Measurements from ENCODE around the gene GRIP2. TPM values are rescaled to one million over a fixed set of nuclear protein-coding genes. Genes with fewer than 3 reads are reported as not detected.

GRIP2 gene
- total RNA-seq, 8 experiments from 2014 or later: 3.1 to 25.1 (median 4.6) TPM

- Histone ChIP-seq H3K27ac (peak overlapping the region in 1 of 2 donors; percentile 41), H3K4me1 (replicated peaks in 1 of 2) (no peaks in the 10 kb centered on the region), H3K4me3 (no peak overlapping the region)
- in situ Hi-C loops (cut with MboI; ENCODE audit: low pct_unique_long_range_greater_than_20kb in 2 of 9, low sequenced_read_pairs in 9 of 9, unreplicated experiment in 9 of 9): loop anchor here in 1 of 9 experiments (25.0 kb wide), 1 partner anchor 432 kb away; no protein-coding TSS in a partner anchor
- peak in 6 of 8 experiments; percentile 16 to 86 (median 74) for ATAC-seq (replicated peaks in 6 of 8)
- WGBS, 10 experiments: 80 to 95% (median 85%) methylated on average over 1 to 4 of the region's 8 CpGs; no CpG with 5 or more reads in 6 of the 10 experiments
These were observed 59.7 kb downstream of the GRIP2 start for GRCh38 chr3:14480207-14481017.

GRCh38 chr3:14479591-14479990 is 60.6 kb downstream of the GRIP2 start:
- no peak overlapping the region for H3K27ac ChIP-seq
- H3K4me1 ChIP-seq (replicated peaks in 1 of 2): no peaks in the 10 kb centered on the region
- no peak overlapping the region for H3K4me3 ChIP-seq
- in situ Hi-C loops (cut with MboI; ENCODE audit: low pct_unique_long_range_greater_than_20kb in 2 of 9, low sequenced_read_pairs in 9 of 9, unreplicated experiment in 9 of 9): loop anchor here in 1 of 9 experiments (25.0 kb wide), 1 partner anchor 433 kb away; no protein-coding TSS in a partner anchor
- no peak for ATAC-seq (replicated peaks in 6 of 8)
- 53 to 100% (median 100%) methylated on average over 1 to 3 of the region's 6 CpGs; no CpG with 5 or more reads in 2 of the 10 experiments for WGBS, 10 experiments

- in situ Hi-C loops (cut with MboI; ENCODE audit: low pct_unique_long_range_greater_than_20kb in 2 of 9, low sequenced_read_pairs in 9 of 9, unreplicated experiment in 9 of 9): loop anchor here in 1 of 9 experiments (25.0 kb wide), 1 partner anchor 433 kb away; no protein-coding TSS in a partner anchor
- WGBS, 10 experiments: 91 to 100% (median 100%) methylated on average over 1 to 4 of the region's 8 CpGs; no CpG with 5 or more reads in 5 of the 10 experiments
- ATAC-seq (replicated peaks in 6 of 8): no peak
- H3K4me3 ChIP-seq: no peak overlapping the region
- no peaks in the 10 kb centered on the region for H3K4me1 ChIP-seq (replicated peaks in 1 of 2)
- H3K27ac ChIP-seq: no peak overlapping the region
These were observed 61.1 kb downstream of the GRIP2 start for GRCh38 chr3:14478956-14479550.

- in situ Hi-C loops (cut with MboI; ENCODE audit: low pct_unique_long_range_greater_than_20kb in 2 of 9, low sequenced_read_pairs in 9 of 9, unreplicated experiment in 9 of 9): loop anchor here in 1 of 9 experiments (25.0 kb wide), 1 partner anchor 435 kb away; no protein-coding TSS in a partner anchor
- H3K4me3 ChIP-seq: no peak overlapping the region
- H3K4me1 ChIP-seq (replicated peaks in 1 of 2): no peaks in the 10 kb centered on the region
- no peak for ATAC-seq (replicated peaks in 6 of 8)
- 80 to 100% (median 83%) methylated on average over 1 to 3 of the region's 11 CpGs; no CpG with 5 or more reads in 5 of the 10 experiments for WGBS, 10 experiments
- H3K27ac ChIP-seq: no peak overlapping the region
These were observed 62.7 kb downstream of the GRIP2 start for GRCh38 chr3:14477311-14477935.

- ATAC-seq (replicated peaks in 6 of 8): no peak
- Histone ChIP-seq H3K4me1 (replicated peaks in 1 of 2) (no peaks in the 10 kb centered on the region), H3K27ac (no peak overlapping the region), H3K4me3 (no peak overlapping the region)
- WGBS, 10 experiments: 80 to 100% (median 96%) methylated on average over 1 to 10 of the region's 13 CpGs; no CpG with 5 or more reads in 3 of the 10 experiments
- in situ Hi-C loops (cut with MboI; ENCODE audit: low pct_unique_long_range_greater_than_20kb in 2 of 9, low sequenced_read_pairs in 9 of 9, unreplicated experiment in 9 of 9): loop anchor here in 1 of 9 experiments (25.0 kb wide), 1 partner anchor 436 kb away; no protein-coding TSS in a partner anchor
These were observed 63.4 kb downstream of the GRIP2 start for GRCh38 chr3:14476583-14477265.

GRCh38 chr3:14475621-14476020 is 64.5 kb downstream of the GRIP2 start:
- in situ Hi-C loops (cut with MboI; ENCODE audit: low pct_unique_long_range_greater_than_20kb in 2 of 9, low sequenced_read_pairs in 9 of 9, unreplicated experiment in 9 of 9): loop anchor here in 1 of 9 experiments (25.0 kb wide), 1 partner anchor 437 kb away; no protein-coding TSS in a partner anchor
- no peak for ATAC-seq (replicated peaks in 6 of 8)
- no peak overlapping the region for H3K4me3 ChIP-seq
- H3K27ac ChIP-seq: no peak overlapping the region
- WGBS, 10 experiments: 20 to 83% (median 52%) methylated on average over 1 to 7 of the region's 7 CpGs
- H3K4me1 ChIP-seq (replicated peaks in 1 of 2): no peaks in the 10 kb centered on the region

- H3K4me3 ChIP-seq: no peak overlapping the region
- no peak overlapping the region for H3K27ac ChIP-seq
- in situ Hi-C loops (cut with MboI; ENCODE audit: low pct_unique_long_range_greater_than_20kb in 2 of 9, low sequenced_read_pairs in 9 of 9, unreplicated experiment in 9 of 9): loop anchor here in 4 of 9 experiments (25.0 kb wide), 3 partner anchors 212 to 587 kb away; partner anchors contain the start of gene WNT7A (in 1 of the 4)
- WGBS, 10 experiments: 83 to 100% (median 95%) methylated on average over 1 to 7 of the region's 13 CpGs; no CpG with 5 or more reads in 5 of the 10 experiments
- no peak for ATAC-seq (replicated peaks in 6 of 8)
- H3K4me1 ChIP-seq (replicated peaks in 1 of 2): no peaks in the 10 kb centered on the region
These were observed 65.6 kb downstream of the GRIP2 start for GRCh38 chr3:14474363-14475081.

GRCh38 chr3:14473411-14473891 is 66.7 kb downstream of the GRIP2 start:
- in situ Hi-C loops (cut with MboI; ENCODE audit: low pct_unique_long_range_greater_than_20kb in 2 of 9, low sequenced_read_pairs in 9 of 9, unreplicated experiment in 9 of 9): loop anchor here in 3 of 9 experiments (25.0 kb wide), 2 partner anchors 211 to 586 kb away; partner anchors contain the start of gene WNT7A (in 1 of the 3)
- no peaks in the 10 kb centered on the region for H3K4me1 ChIP-seq (replicated peaks in 1 of 2)
- H3K4me3 ChIP-seq: no peak overlapping the region
- 72 to 100% (median 86%) methylated on average over 1 to 6 of the region's 7 CpGs; no CpG with 5 or more reads in 2 of the 10 experiments for WGBS, 10 experiments
- no peak for ATAC-seq (replicated peaks in 6 of 8)
- H3K27ac ChIP-seq: no peak overlapping the region

- Histone ChIP-seq H3K4me1 (replicated peaks in 1 of 2) (no peaks in the 10 kb centered on the region), H3K4me3 (no peak overlapping the region), H3K27ac (no peak overlapping the region)
- peak; percentile 70 to 96 (median 78) for ATAC-seq (replicated peaks in 6 of 8)
- WGBS, 10 experiments: 20 to 89% (median 62%) methylated on average over 1 to 10 of the region's 22 CpGs; no CpG with 5 or more reads in 3 of the 10 experiments
- in situ Hi-C loops (cut with MboI; ENCODE audit: low pct_unique_long_range_greater_than_20kb in 2 of 9, low sequenced_read_pairs in 9 of 9, unreplicated experiment in 9 of 9): loop anchor here in 3 of 9 experiments (25.0 kb wide), 2 partner anchors 210 to 585 kb away; partner anchors contain the start of gene WNT7A (in 1 of the 3)
These were observed 67.4 kb downstream of the GRIP2 start for GRCh38 chr3:14472471-14473351.

- Histone ChIP-seq H3K27ac (no peak overlapping the region), H3K4me3 (no peak overlapping the region), H3K4me1 (replicated peaks in 1 of 2) (no peaks in the 10 kb centered on the region)
- in situ Hi-C loops (cut with MboI; ENCODE audit: low pct_unique_long_range_greater_than_20kb in 2 of 9, low sequenced_read_pairs in 9 of 9, unreplicated experiment in 9 of 9): loop anchor here in 3 of 9 experiments (25.0 kb wide), 2 partner anchors 209 to 584 kb away; partner anchors contain the start of gene WNT7A (in 1 of the 3)
- ATAC-seq (replicated peaks in 6 of 8): peak in 4 of 8 experiments; percentile 9 to 82 (median 42)
- 60 to 97% (median 82%) methylated on average over 1 to 5 of the region's 10 CpGs; no CpG with 5 or more reads in 4 of the 10 experiments for WGBS, 10 experiments
These were observed 68.5 kb downstream of the GRIP2 start for GRCh38 chr3:14471690-14472089.
